ENCODE data around the gene SIPA1L3. TPM values are rescaled to one million over a fixed set of nuclear protein-coding genes. Genes with fewer than 3 reads are reported as not detected.

The SIPA1L3 gene
- total and polyA plus RNA-seq, 2 experiments from 2014 or later: 15.7 to 54.1 TPM

DNA sequence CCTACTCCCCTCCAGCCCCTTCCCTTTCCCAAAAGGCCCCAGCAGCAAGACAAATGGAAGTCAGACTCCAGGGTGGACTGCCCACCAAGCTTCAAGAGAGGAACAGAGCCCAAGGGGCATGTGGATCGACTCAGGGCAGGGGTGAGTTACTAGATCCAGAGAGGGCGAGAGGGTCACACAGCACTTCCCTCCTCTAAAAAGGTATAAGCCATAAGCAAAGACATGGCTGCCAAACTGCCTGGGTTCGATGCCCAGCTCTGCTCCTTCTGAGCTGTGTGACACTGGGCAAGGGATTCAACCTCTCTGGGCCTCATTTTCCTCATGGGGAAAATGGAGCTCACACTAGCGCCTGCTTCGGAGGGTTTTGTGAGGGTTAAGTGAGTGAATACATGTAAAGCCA lies 345.4 kb downstream of the SIPA1L3 start:
- Histone ChIP-seq H3K27ac (ENCODE audit: low read depth) (no peak overlapping the region), H3K36me3 (ENCODE audit: insufficient read depth) (no peaks in the 10 kb centered on the region), H3K9me2 (ENCODE audit: insufficient read depth) (no peaks in the 10 kb centered on the region), H3K79me2 (replicated peaks; ENCODE audit: insufficient read depth) (0 out of 2 replicates have a peak, but pooled peaks cover 3% of the 10 kb centered on the region), H2AFZ (no peak overlapping the region), H3K4me1 (ENCODE audit: insufficient read depth) (peaks cover 41% of the 10 kb centered on the region), H3K4me2 (peak overlapping the region; percentile 83), H3F3A (replicated peaks; ENCODE audit: low read depth) (peaks cover 9% of the 10 kb centered on the region; the same call in 1 of the 2 replicates), H4K20me1 (replicated peaks; ENCODE audit: insufficient read depth) (no peaks in the 10 kb centered on the region), H3K27me3 (ENCODE audit: insufficient read depth) (peaks cover 6% of the 10 kb centered on the region; the same call in 1 of the 2 replicates), H3K4me3 (peak overlapping the region; percentile 54; the same call in 1 of the 2 replicates)
- no peak overlapping the region for H3K27ac Mint-ChIP-seq
- H3K4me3 Mint-ChIP-seq: peak overlapping the region; percentile 50; the same call in 1 of the 3 replicates
- no peak for TF ChIP-seq STAT1 (IDR thresholded peaks at IDR 0.05; ENCODE audit: unreplicated experiment)
- no peak for ATAC-seq
- H3K27me3 Mint-ChIP-seq (ENCODE audit: insufficient read depth, low read depth, poor library complexity): peaks cover 19% of the 10 kb centered on the region
- H3K9me3 Mint-ChIP-seq: no peaks in the 10 kb centered on the region
- no peaks in the 10 kb centered on the region; the same call in 2 of the 3 replicates for H3K36me3 Mint-ChIP-seq (ENCODE audit: low read depth)
- peaks cover 40% of the 10 kb centered on the region for H3K4me1 Mint-ChIP-seq
- no peak for DNase-seq (ENCODE audit: low spot score)

GRCh38 chr19:38252941-38253691 lies 346.1 kb downstream of the SIPA1L3 start:
- H2AFZ ChIP-seq: no peak overlapping the region
- no peak overlapping the region; the same call in 1 of the 2 replicates for H3K4me3 ChIP-seq
- 0 out of 2 replicates have a peak, but pooled peaks cover 3% of the 10 kb centered on the region for H3K79me2 ChIP-seq (replicated peaks; ENCODE audit: insufficient read depth)
- Mint-ChIP-seq H3K27me3 (ENCODE audit: insufficient read depth, low read depth, poor library complexity) (peaks cover 17% of the 10 kb centered on the region), H3K9me3 (no peaks in the 10 kb centered on the region), H3K27ac (no peak overlapping the region), H3K4me3 (no peak overlapping the region), H3K36me3 (ENCODE audit: low read depth) (no peaks in the 10 kb centered on the region; the same call in 2 of the 3 replicates), H3K4me1 (peaks cover 40% of the 10 kb centered on the region)
- TF ChIP-seq ZNF331 (CRISPR knock-in tag; IDR thresholded peaks at IDR 0.05; ENCODE audit: low read depth) (no peak), EZH2phosphoT487 (IDR thresholded peaks at IDR 0.05; ENCODE audit: unreplicated experiment) (no peak), JUNB (IDR thresholded peaks at IDR 0.05; ENCODE audit: unreplicated experiment) (no peak), EZH2 (IDR thresholded peaks at IDR 0.05; ENCODE audit: low read depth, unreplicated experiment) (no peak), ETS1 (IDR thresholded peaks at IDR 0.05) (no peak), ZNF114 (CRISPR knock-in tag; IDR thresholded peaks at IDR 0.05) (no peak), STAT1 (IDR thresholded peaks at IDR 0.05; ENCODE audit: unreplicated experiment) (no peak)
- TF ChIP-seq, protein P1, sequence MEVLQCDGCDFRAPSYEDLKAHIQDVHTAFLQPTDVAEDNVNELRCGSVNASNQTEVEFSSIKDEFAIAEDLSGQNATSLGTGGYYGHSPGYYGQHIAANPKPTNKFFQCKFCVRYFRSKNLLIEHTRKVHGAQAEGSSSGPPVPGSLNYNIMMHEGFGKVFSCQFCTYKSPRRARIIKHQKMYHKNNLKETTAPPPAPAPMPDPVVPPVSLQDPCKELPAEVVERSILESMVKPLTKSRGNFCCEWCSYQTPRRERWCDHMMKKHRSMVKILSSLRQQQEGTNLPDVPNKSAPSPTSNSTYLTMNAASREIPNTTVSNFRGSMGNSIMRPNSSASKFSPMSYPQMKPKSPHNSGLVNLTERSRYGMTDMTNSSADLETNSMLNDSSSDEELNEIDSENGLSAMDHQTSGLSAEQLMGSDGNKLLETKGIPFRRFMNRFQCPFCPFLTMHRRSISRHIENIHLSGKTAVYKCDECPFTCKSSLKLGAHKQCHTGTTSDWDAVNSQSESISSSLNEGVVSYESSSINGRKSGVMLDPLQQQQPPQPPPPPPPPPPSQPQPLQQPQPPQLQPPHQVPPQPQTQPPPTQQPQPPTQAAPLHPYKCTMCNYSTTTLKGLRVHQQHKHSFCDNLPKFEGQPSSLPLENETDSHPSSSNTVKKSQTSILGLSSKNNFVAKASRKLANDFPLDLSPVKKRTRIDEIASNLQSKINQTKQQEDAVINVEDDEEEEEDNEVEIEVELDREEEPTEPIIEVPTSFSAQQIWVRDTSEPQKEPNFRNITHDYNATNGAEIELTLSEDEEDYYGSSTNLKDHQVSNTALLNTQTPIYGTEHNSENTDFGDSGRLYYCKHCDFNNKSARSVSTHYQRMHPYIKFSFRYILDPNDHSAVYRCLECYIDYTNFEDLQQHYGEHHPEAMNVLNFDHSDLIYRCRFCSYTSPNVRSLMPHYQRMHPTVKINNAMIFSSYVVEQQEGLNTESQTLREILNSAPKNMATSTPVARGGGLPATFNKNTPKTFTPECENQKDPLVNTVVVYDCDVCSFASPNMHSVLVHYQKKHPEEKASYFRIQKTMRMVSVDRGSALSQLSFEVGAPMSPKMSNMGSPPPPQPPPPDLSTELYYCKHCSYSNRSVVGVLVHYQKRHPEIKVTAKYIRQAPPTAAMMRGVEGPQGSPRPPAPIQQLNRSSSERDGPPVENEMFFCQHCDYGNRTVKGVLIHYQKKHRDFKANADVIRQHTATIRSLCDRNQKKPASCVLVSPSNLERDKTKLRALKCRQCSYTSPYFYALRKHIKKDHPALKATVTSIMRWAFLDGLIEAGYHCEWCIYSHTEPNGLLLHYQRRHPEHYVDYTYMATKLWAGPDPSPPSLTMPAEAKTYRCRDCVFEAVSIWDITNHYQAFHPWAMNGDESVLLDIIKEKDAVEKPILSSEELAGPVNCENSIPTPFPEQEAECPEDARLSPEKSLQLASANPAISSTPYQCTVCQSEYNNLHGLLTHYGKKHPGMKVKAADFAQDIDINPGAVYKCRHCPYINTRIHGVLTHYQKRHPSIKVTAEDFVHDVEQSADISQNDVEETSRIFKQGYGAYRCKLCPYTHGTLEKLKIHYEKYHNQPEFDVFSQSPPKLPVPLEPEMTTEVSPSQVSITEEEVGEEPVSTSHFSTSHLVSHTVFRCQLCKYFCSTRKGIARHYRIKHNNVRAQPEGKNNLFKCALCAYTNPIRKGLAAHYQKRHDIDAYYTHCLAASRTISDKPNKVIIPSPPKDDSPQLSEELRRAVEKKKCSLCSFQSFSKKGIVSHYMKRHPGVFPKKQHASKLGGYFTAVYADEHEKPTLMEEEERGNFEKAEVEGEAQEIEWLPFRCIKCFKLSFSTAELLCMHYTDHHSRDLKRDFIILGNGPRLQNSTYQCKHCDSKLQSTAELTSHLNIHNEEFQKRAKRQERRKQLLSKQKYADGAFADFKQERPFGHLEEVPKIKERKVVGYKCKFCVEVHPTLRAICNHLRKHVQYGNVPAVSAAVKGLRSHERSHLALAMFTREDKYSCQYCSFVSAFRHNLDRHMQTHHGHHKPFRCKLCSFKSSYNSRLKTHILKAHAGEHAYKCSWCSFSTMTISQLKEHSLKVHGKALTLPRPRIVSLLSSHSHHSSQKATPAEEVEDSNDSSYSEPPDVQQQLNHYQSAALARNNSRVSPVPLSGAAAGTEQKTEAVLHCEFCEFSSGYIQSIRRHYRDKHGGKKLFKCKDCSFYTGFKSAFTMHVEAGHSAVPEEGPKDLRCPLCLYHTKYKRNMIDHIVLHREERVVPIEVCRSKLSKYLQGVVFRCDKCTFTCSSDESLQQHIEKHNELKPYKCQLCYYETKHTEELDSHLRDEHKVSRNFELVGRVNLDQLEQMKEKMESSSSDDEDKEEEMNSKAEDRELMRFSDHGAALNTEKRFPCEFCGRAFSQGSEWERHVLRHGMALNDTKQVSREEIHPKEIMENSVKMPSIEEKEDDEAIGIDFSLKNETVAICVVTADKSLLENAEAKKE (CRISPR knock-in tag; IDR thresholded peaks at IDR 0.05): no peak
- H4K20me1 ChIP-seq (replicated peaks; ENCODE audit: insufficient read depth): no peaks in the 10 kb centered on the region
- H3K4me1 ChIP-seq (ENCODE audit: insufficient read depth): peaks cover 41% of the 10 kb centered on the region
- ATAC-seq: no peak; the same call in none of the 3 replicates
- peaks cover 6% of the 10 kb centered on the region; the same call in 1 of the 2 replicates for H3K27me3 ChIP-seq (ENCODE audit: insufficient read depth)
- no peak for DNase-seq (ENCODE audit: low spot score)
- H3K27ac ChIP-seq (ENCODE audit: low read depth): 0 out of 2 replicates have a peak overlapping the region, but pooled peaks have one; percentile 55
- no peaks in the 10 kb centered on the region for H3K9me2 ChIP-seq (ENCODE audit: insufficient read depth)
- H3K36me3 ChIP-seq (ENCODE audit: insufficient read depth): no peaks in the 10 kb centered on the region
- H3F3A ChIP-seq (replicated peaks; ENCODE audit: low read depth): peaks cover 7% of the 10 kb centered on the region; the same call in 1 of the 2 replicates
- peak overlapping the region; percentile 83 for H3K4me2 ChIP-seq

Measured in GM23338 (cell line).